Measurements from ENCODE around the gene MROH7.

- TF ChIP-seq CTCF (IDR thresholded peaks at IDR 0.05) = no peak
- no peak for TF ChIP-seq POLR2A (IDR thresholded peaks at IDR 0.05)
Measured at GRCh38 chr1:54594463-54594862, 47.1 kb upstream of the MROH7 start.
